Measurements from ENCODE around the gene SDK2. TPM values are rescaled to one million over a fixed set of nuclear protein-coding genes. Genes with fewer than 3 reads are reported as not detected.

The SDK2 gene
- total RNA-seq, 1 experiment from 2014 or later, result not detected

GRCh38 chr17:73634629-73635028 lies 9.6 kb downstream of the SDK2 start:
- no peak overlapping the region for H3K4me3 ChIP-seq (ENCODE audit: low read length)
- no peaks in the 10 kb centered on the region for H3K79me2 ChIP-seq (ENCODE audit: low read length)
- DNase-seq, result no peak
- no peaks in the 10 kb centered on the region for H3K4me1 ChIP-seq (ENCODE audit: low read length)
- H2AFZ ChIP-seq (ENCODE audit: low read length), result no peak overlapping the region
- no peaks in the 10 kb centered on the region for H4K20me1 ChIP-seq (ENCODE audit: insufficient read depth, low read depth, low read length)
- no peak overlapping the region for H3K27ac ChIP-seq (ENCODE audit: low read length)
- H3K27me3 ChIP-seq (ENCODE audit: low read length), result no peaks in the 10 kb centered on the region
- H3K36me3 ChIP-seq (ENCODE audit: insufficient read depth, low read length), result no peaks in the 10 kb centered on the region
- H3K9me2 ChIP-seq (replicated peaks; ENCODE audit: insufficient read depth, low read length), result no peaks in the 10 kb centered on the region
- H3K4me2 ChIP-seq (ENCODE audit: low read depth, low read length, poor library complexity, severe bottlenecking), result no peak overlapping the region
- H3K9ac ChIP-seq (ENCODE audit: low read length), result no peak overlapping the region
- no peaks in the 10 kb centered on the region for H3K9me3 ChIP-seq (ENCODE audit: low read length)

DNA sequence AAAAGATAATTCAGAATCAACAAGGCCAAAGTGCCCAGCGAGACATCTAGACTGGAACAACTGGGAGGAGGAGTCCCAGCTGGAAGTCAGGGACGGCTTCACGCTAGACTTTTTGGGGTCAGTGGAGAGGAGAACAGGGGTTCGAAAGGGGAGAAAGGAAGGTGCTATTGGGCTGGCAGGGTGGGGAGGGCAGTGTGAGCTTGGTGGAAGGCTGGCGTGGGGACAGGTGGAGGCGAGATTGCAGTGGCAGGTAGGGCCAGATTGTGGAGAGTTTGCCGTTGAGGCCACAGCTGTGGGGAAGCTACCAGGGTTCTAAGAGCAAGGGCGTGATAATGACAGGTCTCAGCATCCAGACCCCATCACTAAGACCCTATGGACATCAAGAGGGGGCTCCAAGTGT lies 10.5 kb downstream of the SDK2 start:
- Histone ChIP-seq H3K9ac (ENCODE audit: low read length) (no peak overlapping the region), H3K27ac (ENCODE audit: low read length) (no peak overlapping the region), H3K4me1 (ENCODE audit: low read length) (no peaks in the 10 kb centered on the region), H3K4me2 (ENCODE audit: low read depth, low read length, poor library complexity, severe bottlenecking) (no peak overlapping the region), H3K79me2 (ENCODE audit: low read length) (no peaks in the 10 kb centered on the region), H3K27me3 (ENCODE audit: low read length) (no peaks in the 10 kb centered on the region), H2AFZ (ENCODE audit: low read length) (no peak overlapping the region), H3K9me2 (replicated peaks; ENCODE audit: insufficient read depth, low read length) (no peaks in the 10 kb centered on the region), H3K36me3 (ENCODE audit: insufficient read depth, low read length) (no peaks in the 10 kb centered on the region), H3K4me3 (ENCODE audit: low read length) (no peak overlapping the region), H4K20me1 (ENCODE audit: insufficient read depth, low read depth, low read length) (no peaks in the 10 kb centered on the region), H3K9me3 (ENCODE audit: low read length) (no peaks in the 10 kb centered on the region)
- DNase-seq, result no peak

DNA sequence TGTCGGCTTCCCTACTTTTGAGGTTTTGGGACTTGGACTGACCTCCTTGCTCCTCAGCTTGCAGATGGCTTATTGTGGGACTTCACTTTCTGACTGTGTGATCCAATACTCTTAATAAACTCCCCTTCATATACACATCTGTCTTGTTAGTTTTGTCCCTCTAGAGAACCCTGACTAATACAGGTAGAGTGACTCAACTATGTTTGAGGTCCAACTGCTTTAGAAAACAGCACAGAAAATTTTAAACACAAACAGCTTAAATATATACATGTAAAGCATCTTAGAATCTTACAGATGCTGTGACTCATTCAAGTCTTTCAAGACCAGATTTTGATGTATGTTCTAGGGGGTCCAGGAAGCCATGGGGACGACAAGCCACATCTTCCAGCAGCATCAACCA lies 11.7 kb downstream of the SDK2 start:
- H3K9ac ChIP-seq (ENCODE audit: low read length), result no peak overlapping the region
- H2AFZ ChIP-seq (ENCODE audit: low read length), result no peak overlapping the region
- no peaks in the 10 kb centered on the region for H3K79me2 ChIP-seq (ENCODE audit: low read length)
- no peaks in the 10 kb centered on the region for H3K9me3 ChIP-seq (ENCODE audit: low read length)
- H3K9me2 ChIP-seq (replicated peaks; ENCODE audit: insufficient read depth, low read length), result no peaks in the 10 kb centered on the region
- no peak overlapping the region for H3K4me2 ChIP-seq (ENCODE audit: low read depth, low read length, poor library complexity, severe bottlenecking)
- no peak overlapping the region for H3K4me3 ChIP-seq (ENCODE audit: low read length)
- DNase-seq, result no peak
- H3K27me3 ChIP-seq (ENCODE audit: low read length), result no peaks in the 10 kb centered on the region
- no peaks in the 10 kb centered on the region for H4K20me1 ChIP-seq (ENCODE audit: insufficient read depth, low read depth, low read length)
- no peaks in the 10 kb centered on the region for H3K36me3 ChIP-seq (ENCODE audit: insufficient read depth, low read length)
- H3K4me1 ChIP-seq (ENCODE audit: low read length), result no peaks in the 10 kb centered on the region
- H3K27ac ChIP-seq (ENCODE audit: low read length), result no peak overlapping the region

- no peaks in the 10 kb centered on the region for H3K79me2 ChIP-seq (ENCODE audit: low read length)
- no peaks in the 10 kb centered on the region for H3K27me3 ChIP-seq (ENCODE audit: low read length)
- no peaks in the 10 kb centered on the region for H3K36me3 ChIP-seq (ENCODE audit: insufficient read depth, low read length)
- H3K9me2 ChIP-seq (replicated peaks; ENCODE audit: insufficient read depth, low read length), result no peaks in the 10 kb centered on the region
- DNase-seq, result no peak
- H3K27ac ChIP-seq (ENCODE audit: low read length), result no peak overlapping the region
- H4K20me1 ChIP-seq (ENCODE audit: insufficient read depth, low read depth, low read length), result no peaks in the 10 kb centered on the region
- H3K9ac ChIP-seq (ENCODE audit: low read length), result no peak overlapping the region
- no peak overlapping the region for H3K4me2 ChIP-seq (ENCODE audit: low read depth, low read length, poor library complexity, severe bottlenecking)
- H3K4me1 ChIP-seq (ENCODE audit: low read length), result no peaks in the 10 kb centered on the region
- no peaks in the 10 kb centered on the region for H3K9me3 ChIP-seq (ENCODE audit: low read length)
- H3K4me3 ChIP-seq (ENCODE audit: low read length), result no peak overlapping the region
- no peak overlapping the region for H2AFZ ChIP-seq (ENCODE audit: low read length)
These were observed 13.2 kb downstream of the SDK2 start for GRCh38 chr17:73630965-73631595.

DNA sequence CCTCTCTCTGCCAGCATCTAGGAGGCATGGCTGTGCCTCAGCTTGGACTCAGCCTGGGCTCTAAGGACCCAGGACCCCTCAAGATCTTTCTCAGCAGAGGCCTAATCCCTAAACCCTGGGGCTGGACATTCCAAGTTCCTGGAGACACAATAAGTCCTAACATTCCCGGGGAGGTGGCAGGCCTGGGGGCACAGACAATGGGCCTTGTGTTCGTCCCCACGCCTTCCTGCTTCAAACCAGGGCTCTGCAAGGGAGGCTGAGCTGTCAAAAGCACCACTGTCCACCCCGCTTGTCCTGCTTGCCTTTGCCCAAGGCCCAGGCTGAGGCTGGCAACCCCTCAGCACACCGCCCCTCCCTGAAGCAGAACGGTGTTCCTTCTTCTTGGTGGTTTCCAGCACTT lies 13.7 kb downstream of the SDK2 start:
- Histone ChIP-seq H3K36me3 (ENCODE audit: insufficient read depth, low read length) (no peaks in the 10 kb centered on the region), H3K4me3 (ENCODE audit: low read length) (no peak overlapping the region), H3K79me2 (ENCODE audit: low read length) (no peaks in the 10 kb centered on the region), H3K9ac (ENCODE audit: low read length) (no peak overlapping the region), H3K27me3 (ENCODE audit: low read length) (no peaks in the 10 kb centered on the region), H4K20me1 (ENCODE audit: insufficient read depth, low read depth, low read length) (no peaks in the 10 kb centered on the region), H3K9me2 (replicated peaks; ENCODE audit: insufficient read depth, low read length) (no peaks in the 10 kb centered on the region), H3K4me2 (ENCODE audit: low read depth, low read length, poor library complexity, severe bottlenecking) (no peak overlapping the region), H3K27ac (ENCODE audit: low read length) (no peak overlapping the region), H2AFZ (ENCODE audit: low read length) (no peak overlapping the region), H3K4me1 (ENCODE audit: low read length) (no peaks in the 10 kb centered on the region), H3K9me3 (ENCODE audit: low read length) (no peaks in the 10 kb centered on the region)
- DNase-seq, result no peak

GRCh38 chr17:73628642-73629552 lies 15.3 kb downstream of the SDK2 start:
- Histone ChIP-seq H3K9ac (ENCODE audit: low read length) (no peak overlapping the region), H3K9me3 (ENCODE audit: low read length) (no peaks in the 10 kb centered on the region), H3K4me1 (ENCODE audit: low read length) (no peaks in the 10 kb centered on the region), H3K4me3 (ENCODE audit: low read length) (no peak overlapping the region), H3K27me3 (ENCODE audit: low read length) (no peaks in the 10 kb centered on the region), H3K4me2 (ENCODE audit: low read depth, low read length, poor library complexity, severe bottlenecking) (no peak overlapping the region), H4K20me1 (ENCODE audit: insufficient read depth, low read depth, low read length) (no peaks in the 10 kb centered on the region), H3K79me2 (ENCODE audit: low read length) (no peaks in the 10 kb centered on the region), H3K27ac (ENCODE audit: low read length) (no peak overlapping the region), H3K36me3 (ENCODE audit: insufficient read depth, low read length) (no peaks in the 10 kb centered on the region), H3K9me2 (replicated peaks; ENCODE audit: insufficient read depth, low read length) (no peaks in the 10 kb centered on the region), H2AFZ (ENCODE audit: low read length) (no peak overlapping the region)
- no peak for DNase-seq

DNA sequence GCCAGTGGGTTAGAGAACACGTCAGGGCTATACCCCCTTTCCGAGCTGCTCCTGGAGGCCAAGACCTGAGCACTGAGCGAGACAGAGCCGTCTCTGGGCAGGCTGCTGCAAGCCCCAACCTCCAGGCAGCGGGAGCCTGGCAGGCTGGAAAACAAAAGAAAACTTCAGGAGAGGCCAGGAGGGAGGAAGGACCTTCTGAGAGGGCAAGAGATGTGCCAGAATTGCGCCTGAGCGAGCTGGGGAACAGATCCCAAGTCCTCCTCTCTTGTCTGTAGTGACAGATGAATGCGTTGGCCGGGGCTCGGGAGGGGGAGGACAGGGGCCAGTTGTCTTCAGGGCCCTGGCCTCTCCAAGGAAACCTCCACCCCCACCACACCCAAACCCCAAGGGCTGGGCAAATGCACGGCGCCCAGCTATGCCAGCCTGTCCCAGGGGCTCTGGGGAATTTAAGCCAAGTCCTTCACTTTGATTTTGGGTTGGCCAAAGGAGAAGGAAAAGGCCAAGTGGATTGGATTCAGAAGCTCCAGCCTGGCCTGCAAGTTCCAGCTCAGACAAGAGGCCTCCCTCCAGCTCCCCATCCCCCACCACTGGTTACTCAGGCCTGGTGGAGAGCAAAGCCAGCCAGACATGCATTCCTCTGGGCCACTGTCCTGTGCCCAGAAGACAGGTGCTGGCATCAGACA lies 18.1 kb downstream of the SDK2 start:
- Histone ChIP-seq H3K9ac (ENCODE audit: low read length) (no peak overlapping the region), H3K9me2 (replicated peaks; ENCODE audit: insufficient read depth, low read length) (no peaks in the 10 kb centered on the region), H3K27ac (ENCODE audit: low read length) (no peak overlapping the region), H3K27me3 (ENCODE audit: low read length) (no peaks in the 10 kb centered on the region), H3K4me2 (ENCODE audit: low read depth, low read length, poor library complexity, severe bottlenecking) (no peak overlapping the region), H4K20me1 (ENCODE audit: insufficient read depth, low read depth, low read length) (no peaks in the 10 kb centered on the region), H3K4me1 (ENCODE audit: low read length) (no peaks in the 10 kb centered on the region), H3K79me2 (ENCODE audit: low read length) (no peaks in the 10 kb centered on the region), H3K4me3 (ENCODE audit: low read length) (no peak overlapping the region), H2AFZ (ENCODE audit: low read length) (no peak overlapping the region), H3K9me3 (ENCODE audit: low read length) (no peaks in the 10 kb centered on the region), H3K36me3 (ENCODE audit: insufficient read depth, low read length) (no peaks in the 10 kb centered on the region)
- no peak for DNase-seq

DNA sequence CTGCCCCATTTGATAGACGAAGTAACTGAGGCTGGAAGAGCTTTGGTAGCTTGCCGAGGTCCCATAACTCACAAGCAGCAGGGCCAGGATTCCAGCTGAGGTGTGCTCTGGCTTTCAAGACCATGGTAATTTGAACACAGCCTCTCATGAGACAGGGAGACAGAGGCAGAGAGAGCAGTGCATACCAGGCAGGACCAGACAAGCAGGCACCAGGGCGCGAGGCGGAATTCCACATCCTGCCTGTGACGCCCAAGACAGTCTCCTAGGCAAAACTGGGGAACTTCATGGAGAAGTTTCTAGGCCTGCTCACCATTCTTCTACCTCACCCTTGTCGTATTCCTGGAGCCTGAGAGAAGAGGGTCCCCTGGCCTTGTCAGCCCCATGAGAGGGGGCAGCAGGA lies 19.2 kb downstream of the SDK2 start:
- Histone ChIP-seq H3K79me2 (ENCODE audit: low read length) (no peaks in the 10 kb centered on the region), H3K4me3 (ENCODE audit: low read length) (no peak overlapping the region), H3K9me3 (ENCODE audit: low read length) (no peaks in the 10 kb centered on the region), H3K4me1 (ENCODE audit: low read length) (no peaks in the 10 kb centered on the region), H3K36me3 (ENCODE audit: insufficient read depth, low read length) (no peaks in the 10 kb centered on the region), H4K20me1 (ENCODE audit: insufficient read depth, low read depth, low read length) (no peaks in the 10 kb centered on the region), H3K9me2 (replicated peaks; ENCODE audit: insufficient read depth, low read length) (no peaks in the 10 kb centered on the region), H3K4me2 (ENCODE audit: low read depth, low read length, poor library complexity, severe bottlenecking) (no peak overlapping the region), H3K27me3 (ENCODE audit: low read length) (no peaks in the 10 kb centered on the region), H3K27ac (ENCODE audit: low read length) (no peak overlapping the region), H3K9ac (ENCODE audit: low read length) (no peak overlapping the region), H2AFZ (ENCODE audit: low read length) (no peak overlapping the region)
- no peak for DNase-seq

Measured in Karpas-422 (cell line).